ENCODE measurements around the gene GJC2.

Gene GJC2

GRCh38 chr1:228178737-228179684 is 29.3 kb downstream of the GJC2 start:
- no peak for DNase-seq
- Histone ChIP-seq H3K9me3 (replicated peaks; ENCODE audit: insufficient read depth, low read length) (no peaks in the 10 kb centered on the region), H3K4me3 (ENCODE audit: low read length) (no peak overlapping the region), H3K4me2 (ENCODE audit: low read depth, low read length) (no peak overlapping the region), H3K79me2 (ENCODE audit: low read length) (no peaks in the 10 kb centered on the region), H3K27me3 (replicated peaks; ENCODE audit: insufficient read depth, low read length) (no peaks in the 10 kb centered on the region), H3K9ac (ENCODE audit: low read length) (no peak overlapping the region), H3K9me2 (replicated peaks; ENCODE audit: insufficient read depth, low read length) (no peaks in the 10 kb centered on the region), H4K20me1 (ENCODE audit: insufficient read depth, low read length) (no peaks in the 10 kb centered on the region), H2AFZ (ENCODE audit: low read length) (no peak overlapping the region), H3K27ac (ENCODE audit: low read length) (no peak overlapping the region), H3F3A (ENCODE audit: insufficient read depth, low read length) (no peaks in the 10 kb centered on the region), H3K4me1 (ENCODE audit: low read length) (no peaks in the 10 kb centered on the region), H3K36me3 (replicated peaks; ENCODE audit: insufficient read depth, low read length) (no peaks in the 10 kb centered on the region)
- TF ChIP-seq EZH2 (optimal IDR thresholded peaks at IDR 0.05; ENCODE audit: low read depth, low read length) (no peak), EZH2phosphoT487 (IDR thresholded peaks at IDR 0.05; ENCODE audit: low read length) (no peak), CTCF (IDR thresholded peaks at IDR 0.05; ENCODE audit: low read length) (no peak)

GRCh38 chr1:228180271-228180958 is 30.7 kb downstream of the GJC2 start:
- Histone ChIP-seq H3K9me2 (replicated peaks; ENCODE audit: insufficient read depth, low read length) (no peaks in the 10 kb centered on the region), H3K9ac (ENCODE audit: low read length) (no peak overlapping the region), H2AFZ (ENCODE audit: low read length) (no peak overlapping the region), H3K4me3 (ENCODE audit: low read length) (no peak overlapping the region), H3K27me3 (replicated peaks; ENCODE audit: insufficient read depth, low read length) (no peaks in the 10 kb centered on the region), H3K4me2 (ENCODE audit: low read depth, low read length) (no peak overlapping the region), H3K27ac (ENCODE audit: low read length) (no peak overlapping the region), H4K20me1 (ENCODE audit: insufficient read depth, low read length) (no peaks in the 10 kb centered on the region), H3K9me3 (replicated peaks; ENCODE audit: insufficient read depth, low read length) (no peaks in the 10 kb centered on the region), H3K79me2 (ENCODE audit: low read length) (no peaks in the 10 kb centered on the region), H3F3A (ENCODE audit: insufficient read depth, low read length) (no peaks in the 10 kb centered on the region), H3K4me1 (ENCODE audit: low read length) (no peaks in the 10 kb centered on the region), H3K36me3 (replicated peaks; ENCODE audit: insufficient read depth, low read length) (no peaks in the 10 kb centered on the region)
- peak; percentile 23 for DNase-seq
- TF ChIP-seq EZH2 (optimal IDR thresholded peaks at IDR 0.05; ENCODE audit: low read depth, low read length), result no peak
- peak; percentile 27 for TF ChIP-seq CTCF (IDR thresholded peaks at IDR 0.05; ENCODE audit: low read length)

- Histone ChIP-seq H2AFZ (ENCODE audit: low read length) (no peak overlapping the region), H3K4me2 (ENCODE audit: low read depth, low read length) (no peak overlapping the region), H3K4me3 (ENCODE audit: low read length) (no peak overlapping the region), H3K9ac (ENCODE audit: low read length) (no peak overlapping the region), H3K79me2 (ENCODE audit: low read length) (no peaks in the 10 kb centered on the region), H3K27me3 (replicated peaks; ENCODE audit: insufficient read depth, low read length) (no peaks in the 10 kb centered on the region), H3K9me3 (replicated peaks; ENCODE audit: insufficient read depth, low read length) (no peaks in the 10 kb centered on the region), H3F3A (ENCODE audit: insufficient read depth, low read length) (no peaks in the 10 kb centered on the region), H3K27ac (ENCODE audit: low read length) (no peak overlapping the region), H4K20me1 (ENCODE audit: insufficient read depth, low read length) (no peaks in the 10 kb centered on the region), H3K4me1 (ENCODE audit: low read length) (no peaks in the 10 kb centered on the region), H3K36me3 (replicated peaks; ENCODE audit: insufficient read depth, low read length) (no peaks in the 10 kb centered on the region), H3K9me2 (replicated peaks; ENCODE audit: insufficient read depth, low read length) (no peaks in the 10 kb centered on the region)
- no peak for DNase-seq
- TF ChIP-seq CTCF (IDR thresholded peaks at IDR 0.05; ENCODE audit: low read length), result no peak
- no peak for TF ChIP-seq EZH2 (optimal IDR thresholded peaks at IDR 0.05; ENCODE audit: low read depth, low read length)
- TF ChIP-seq EZH2phosphoT487 (IDR thresholded peaks at IDR 0.05; ENCODE audit: low read length), result no peak
Observed at GRCh38 chr1:228180959-228181644, 31.4 kb downstream of the GJC2 start.
